HG03280 (cell line): ENCODE data around the gene ARMC9.

Experiments used
- ATAC-seq: cut with Tn5 transposase; IDR thresholded peaks from one replicate; pipeline ENCODE4 v1.9.1; 2021; ENCODE audit warnings: mild to moderate bottlenecking, moderate library complexity; ENCODE audit not compliant: unreplicated experiment

Gene ARMC9

GRCh38 chr2:231200805-231201474, 2.5 kb downstream of the ARMC9 start:
- no peak for ATAC-seq

- no peak for ATAC-seq
Observed at GRCh38 chr2:231201475-231201814, 3.0 kb downstream of the ARMC9 start.

- no peak for ATAC-seq
Observed at GRCh38 chr2:231203087-231203486, 4.7 kb downstream of the ARMC9 start.

- no peak for ATAC-seq
Observed at GRCh38 chr2:231204146-231204545, 5.7 kb downstream of the ARMC9 start.

- no peak for ATAC-seq
Observed at GRCh38 chr2:231204581-231204980, 6.2 kb downstream of the ARMC9 start.

GRCh38 chr2:231207734-231208133, 9.3 kb downstream of the ARMC9 start:
- ATAC-seq = no peak

GRCh38 chr2:231210782-231211181, 12.4 kb downstream of the ARMC9 start:
- no peak for ATAC-seq

GRCh38 chr2:231211486-231211885, 13.1 kb downstream of the ARMC9 start:
- ATAC-seq = no peak

- no peak for ATAC-seq
Observed at GRCh38 chr2:231212329-231212845, 14.0 kb downstream of the ARMC9 start.

GRCh38 chr2:231213931-231214642, 15.7 kb downstream of the ARMC9 start:
- ATAC-seq = no peak

- no peak for ATAC-seq
Observed at GRCh38 chr2:231218366-231218765, 19.9 kb downstream of the ARMC9 start.

GRCh38 chr2:231219289-231219688, 20.9 kb downstream of the ARMC9 start:
- ATAC-seq = no peak

- ATAC-seq = no peak
Observed at GRCh38 chr2:231221761-231222160, 23.3 kb downstream of the ARMC9 start.

GRCh38 chr2:231222318-231223000, 24.0 kb downstream of the ARMC9 start:
- peak; percentile 77 for ATAC-seq

- no peak for ATAC-seq
Observed at GRCh38 chr2:231223001-231223375, 24.6 kb downstream of the ARMC9 start.

GRCh38 chr2:231223458-231223976, 25.1 kb downstream of the ARMC9 start:
- ATAC-seq = no peak

GRCh38 chr2:231227310-231228162, 29.1 kb downstream of the ARMC9 start:
- ATAC-seq = peak; percentile 51

- ATAC-seq = peak; percentile 66
Observed at GRCh38 chr2:231228223-231228622, 29.8 kb downstream of the ARMC9 start.

- ATAC-seq = no peak
Observed at GRCh38 chr2:231228974-231229529, 30.6 kb downstream of the ARMC9 start.

GRCh38 chr2:231235217-231235616, 36.8 kb downstream of the ARMC9 start:
- no peak for ATAC-seq
